ENCODE results near the gene DOC2B.

DOC2B gene

DNA sequence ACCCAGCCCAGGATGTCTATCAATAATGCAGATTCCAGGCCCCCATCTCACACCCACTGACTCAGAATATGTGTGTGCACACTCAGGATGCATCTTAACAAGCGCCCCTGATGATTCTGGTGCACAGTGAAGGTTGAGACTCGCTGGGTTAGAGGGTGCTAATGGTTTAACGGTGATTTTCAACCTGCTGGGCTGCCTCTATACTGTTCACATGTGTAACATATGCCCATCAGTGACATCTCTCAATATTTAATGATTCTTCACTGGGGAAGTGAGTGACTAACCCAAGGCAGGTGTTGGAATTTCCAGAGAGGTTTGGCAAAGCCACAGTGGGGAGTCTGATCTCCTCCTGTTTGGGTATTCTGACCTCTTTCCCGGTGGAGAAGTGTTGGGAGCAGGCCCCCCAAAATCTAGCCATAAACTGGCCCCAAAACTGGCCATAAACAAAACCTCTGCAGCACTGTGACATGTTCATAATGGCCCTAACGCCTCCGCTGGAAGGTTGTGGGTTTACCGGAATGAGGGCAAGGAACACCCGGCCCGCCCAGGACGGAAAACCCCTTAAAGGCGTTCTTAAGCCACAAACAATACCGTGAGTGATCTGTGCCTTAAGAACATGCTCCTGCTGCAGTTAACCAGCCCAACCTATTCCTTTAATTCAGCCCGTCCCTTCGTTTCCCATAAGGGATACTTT is 4.1 kb upstream of the DOC2B start:
- H3K4me1 ChIP-seq, result peaks cover 0 to 11% (median 5%) of the 10 kb centered on the region in 4 donors
- H3K27ac ChIP-seq, result no peak overlapping the region
- no peaks in the 10 kb centered on the region for H3K9me3 ChIP-seq
- peaks cover 0 to 44% of the 10 kb centered on the region in 2 donors for H3K27me3 ChIP-seq
- intact Hi-C loops (cut with DNase I; ENCODE audit: low total_unique reads), result no loop called here
- no peak overlapping the region for H3K4me3 ChIP-seq
- no peak for DNase-seq
- no peak for TF ChIP-seq CTCF (IDR thresholded peaks at IDR 0.05)
- no peaks in the 10 kb centered on the region for H3K36me3 ChIP-seq

DNA sequence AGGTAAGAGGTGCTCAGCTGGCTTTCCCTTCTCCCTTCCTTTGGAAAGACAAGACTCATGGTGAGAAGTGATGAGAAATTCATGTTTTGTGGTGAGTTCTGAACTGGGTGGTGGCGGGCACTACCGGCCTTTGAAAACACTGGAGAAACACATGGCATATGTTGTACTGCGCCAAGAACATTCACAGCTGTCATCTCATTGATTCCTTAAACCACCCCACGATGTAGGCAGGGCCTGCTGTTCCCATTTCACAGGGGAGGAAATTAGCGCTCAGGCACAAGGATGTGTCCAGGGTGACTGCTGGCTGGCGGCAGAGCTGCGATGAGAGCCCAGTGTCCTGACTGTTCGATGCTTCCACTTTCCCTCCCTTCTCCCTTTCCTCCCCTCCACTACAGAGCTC is 1.6 kb upstream of the DOC2B start:
- TF ChIP-seq CTCF (IDR thresholded peaks at IDR 0.05), result no peak
- H3K27me3 ChIP-seq, result peaks cover 0 to 64% of the 10 kb centered on the region in 2 donors
- intact Hi-C loops (cut with DNase I; ENCODE audit: low total_unique reads), result no loop called here
- H3K4me1 ChIP-seq, result peaks cover 0 to 23% (median 13%) of the 10 kb centered on the region in 4 donors
- no peak overlapping the region for H3K4me3 ChIP-seq
- no peak overlapping the region for H3K27ac ChIP-seq
- no peak for DNase-seq
- no peaks in the 10 kb centered on the region for H3K36me3 ChIP-seq
- H3K9me3 ChIP-seq, result no peaks in the 10 kb centered on the region

DNA sequence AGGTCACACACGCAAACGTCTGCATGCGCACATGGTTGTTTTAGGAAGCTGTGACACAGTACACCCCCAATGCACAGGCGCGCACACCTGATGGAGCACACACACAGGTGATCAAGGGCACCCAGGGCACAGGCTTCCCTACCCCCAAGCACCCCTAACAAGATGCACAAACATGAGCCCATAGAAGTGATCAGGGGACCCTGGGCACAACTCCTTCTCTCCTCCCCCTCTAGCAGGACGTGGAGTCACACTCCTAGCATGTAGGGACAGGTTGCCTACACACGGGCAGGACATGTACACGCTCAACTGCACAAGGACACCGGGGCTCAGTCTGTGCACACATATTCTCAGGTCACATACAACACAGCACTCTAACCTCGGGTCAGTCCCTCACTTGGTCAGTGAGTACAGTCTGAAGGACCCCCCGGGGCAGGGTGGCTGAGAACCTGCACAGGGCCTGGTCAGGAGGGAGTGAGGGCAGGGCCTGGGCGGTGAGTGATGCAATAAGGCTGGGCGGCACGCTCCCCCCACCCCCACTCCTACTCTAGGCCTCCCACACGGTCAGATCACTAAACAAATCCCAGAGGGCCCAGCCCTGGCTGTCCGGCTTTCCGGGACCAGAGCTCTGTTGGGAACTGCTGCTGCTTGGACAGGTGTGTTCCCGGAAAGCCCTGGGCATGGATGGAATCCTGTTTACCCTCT is 751 bp upstream of the DOC2B start:
- Histone ChIP-seq H3K9me3 (no peaks in the 10 kb centered on the region), H3K27ac (no peak overlapping the region), H3K27me3 (peaks cover 0 to 69% of the 10 kb centered on the region in 2 donors), H3K36me3 (no peaks in the 10 kb centered on the region), H3K4me3 (peak overlapping the region; percentile 19 to 49), H3K4me1 (peaks cover 0 to 23% (median 13%) of the 10 kb centered on the region in 4 donors)
- no peak for DNase-seq
- TF ChIP-seq CTCF (IDR thresholded peaks at IDR 0.05), result no peak
- intact Hi-C loops (cut with DNase I; ENCODE audit: low total_unique reads), result no loop called here

DNA sequence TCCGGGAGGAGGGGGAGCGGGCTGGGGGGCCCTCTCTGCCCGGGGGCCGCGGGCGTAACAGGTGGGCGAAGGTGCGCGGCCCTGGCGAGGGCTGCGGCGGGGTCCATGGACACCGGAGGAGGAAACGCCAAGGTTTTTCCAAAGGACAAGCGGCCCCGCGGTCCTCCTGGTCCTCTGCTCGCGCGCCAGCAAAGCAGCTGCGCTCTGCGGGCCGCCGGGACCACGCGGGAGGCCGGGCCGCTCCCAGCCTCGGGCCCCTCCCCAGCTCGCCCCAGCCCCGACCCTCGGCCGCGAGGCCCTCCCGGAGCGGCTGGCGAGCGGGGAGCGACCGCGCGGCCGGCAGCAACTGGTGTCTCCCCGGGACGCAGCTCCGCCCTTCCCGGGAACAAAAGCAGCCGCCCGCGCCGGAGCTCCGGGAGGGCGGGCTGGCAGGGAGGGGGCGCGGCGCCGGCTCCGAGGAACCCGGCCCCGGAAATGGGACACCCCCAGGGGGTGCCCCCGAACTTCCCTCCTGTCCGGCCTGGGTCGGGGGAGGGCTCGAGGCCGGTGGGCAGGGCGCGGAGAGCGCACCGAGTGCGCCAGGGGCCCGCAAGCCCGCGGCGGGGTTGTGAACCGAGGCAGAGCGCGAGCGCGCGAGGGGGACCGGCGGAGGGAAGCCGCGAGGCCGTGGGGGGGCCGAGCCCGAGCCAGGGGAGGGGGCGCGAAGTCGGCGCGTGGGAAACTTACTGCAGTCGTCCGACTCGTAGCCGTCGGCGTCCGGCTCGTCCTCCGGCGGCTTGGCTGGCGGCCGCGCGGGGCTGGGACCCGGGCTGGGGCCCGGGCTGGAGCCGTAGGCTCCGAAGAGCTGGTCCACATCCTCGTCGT is 837 bp downstream of the DOC2B start:
- H3K4me3 ChIP-seq, result peak overlapping the region; percentile 36 to 49
- peaks cover 0 to 23% (median 13%) of the 10 kb centered on the region in 4 donors for H3K4me1 ChIP-seq
- H3K27ac ChIP-seq, result no peak overlapping the region
- H3K27me3 ChIP-seq, result peaks cover 0 to 72% of the 10 kb centered on the region in 2 donors
- intact Hi-C loops (cut with DNase I; ENCODE audit: low total_unique reads), result no loop called here
- H3K9me3 ChIP-seq, result no peaks in the 10 kb centered on the region
- H3K36me3 ChIP-seq, result no peaks in the 10 kb centered on the region
- no peak for TF ChIP-seq CTCF (IDR thresholded peaks at IDR 0.05)
- DNase-seq, result no peak

DNA sequence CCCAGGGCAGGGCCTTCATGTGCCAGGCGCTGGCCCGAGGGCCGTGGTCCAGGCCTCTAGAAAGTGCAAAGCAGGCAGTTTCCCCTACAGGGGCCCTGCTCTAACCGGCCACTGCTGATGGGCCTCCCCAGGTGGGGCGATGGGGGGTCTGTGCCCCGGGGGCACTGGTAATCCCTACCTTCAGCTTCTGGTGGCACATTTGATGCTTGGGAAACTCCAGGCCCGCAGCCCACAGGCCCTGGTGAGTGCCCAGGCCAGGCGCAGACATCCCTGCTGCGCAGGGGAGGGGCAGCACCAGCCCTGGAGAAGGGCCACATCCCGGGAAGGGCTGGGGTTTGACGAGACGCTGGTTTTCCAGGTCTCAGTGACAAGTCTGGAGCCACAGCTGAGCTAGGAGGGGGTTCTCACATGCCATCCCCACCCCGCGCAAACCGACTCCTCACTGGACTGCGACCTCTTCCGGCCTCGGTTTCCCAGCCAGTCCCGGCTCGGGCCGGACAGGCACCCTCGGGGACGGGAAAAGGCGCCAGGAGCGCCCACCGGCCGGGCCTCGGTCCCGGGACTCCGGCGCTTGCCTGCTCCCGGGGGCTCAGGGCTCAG is 1.6 kb downstream of the DOC2B start:
- peaks cover 0 to 77% of the 10 kb centered on the region in 2 donors for H3K27me3 ChIP-seq
- peaks cover 0 to 23% (median 13%) of the 10 kb centered on the region in 4 donors for H3K4me1 ChIP-seq
- no peak for DNase-seq
- TF ChIP-seq CTCF (IDR thresholded peaks at IDR 0.05), result no peak
- intact Hi-C loops (cut with DNase I; ENCODE audit: low total_unique reads), result no loop called here
- no peak overlapping the region for H3K27ac ChIP-seq
- no peaks in the 10 kb centered on the region for H3K9me3 ChIP-seq
- peak overlapping the region; percentile 36 to 49 for H3K4me3 ChIP-seq
- no peaks in the 10 kb centered on the region for H3K36me3 ChIP-seq
